Osteoblast (primary cell): Measurements from ENCODE around the gene GTF2IRD1. TPM values are rescaled to one million over a fixed set of nuclear protein-coding genes. Genes with fewer than 3 reads are reported as not detected.

ENCODE experiments used
- DNase-seq: peaks from one replicate; pipeline ENCODE4 v3.0.0; 2011; ENCODE audit warnings: low spot score, mixed read lengths; ENCODE audit not compliant: insufficient read length; ENCODE audit errors: missing footprints
- H2AFZ ChIP-seq: 2 replicates; pipeline ENCODE4 v1.6.0; 2011; ENCODE audit warnings: mild to moderate bottlenecking, low read length
- H3K27ac ChIP-seq: 2 replicates; pipeline ENCODE4 v1.5.1; 2011; ENCODE audit warnings: mild to moderate bottlenecking, low read depth, low read length, moderate library complexity
- H3K27me3 ChIP-seq: 2 replicates; pipeline ENCODE4 v1.6.0; 2012; ENCODE audit warnings: mild to moderate bottlenecking, control low read depth, inconsistent platforms, low read length, moderate library complexity; ENCODE audit not compliant: insufficient read depth
- H3K36me3 ChIP-seq: 2 replicates; pipeline ENCODE4 v1.5.1; 2011; ENCODE audit warnings: mild to moderate bottlenecking, low read length, control low read depth, moderate library complexity; ENCODE audit not compliant: insufficient read depth
- H3K4me1 ChIP-seq: 2 replicates; pipeline ENCODE4 v1.5.1; 2011; ENCODE audit warnings: mild to moderate bottlenecking, low read length, control low read depth, moderate library complexity; ENCODE audit not compliant: insufficient read depth
- H3K4me2 ChIP-seq: 2 replicates; pipeline ENCODE4 v1.6.0; 2011; ENCODE audit warnings: mild to moderate bottlenecking, low read length; ENCODE audit not compliant: insufficient read depth
- H3K4me3 ChIP-seq: fragments of 200-600 bp; sonication (generic); 3 replicates; pipeline ENCODE4 v1.5.1; 2012; ENCODE audit warnings: mild to moderate bottlenecking, low read length, inconsistent platforms; ENCODE audit not compliant: insufficient read depth
- H3K79me2 ChIP-seq: 2 replicates; pipeline ENCODE4 v1.6.0; 2012; ENCODE audit warnings: mild to moderate bottlenecking, low read length, control low read depth, inconsistent platforms; ENCODE audit not compliant: insufficient read depth
- H3K9me3 ChIP-seq: 2 replicates; pipeline ENCODE4 v1.5.1; 2011; ENCODE audit warnings: low read depth, low read length, control low read depth
- H4K20me1 ChIP-seq: 2 replicates; pipeline ENCODE4 v1.6.0; 2012; ENCODE audit warnings: mild to moderate bottlenecking, low read length, control low read depth; ENCODE audit not compliant: insufficient read depth
- total RNA-seq: library from RNA; depleted of rRNA; stranded (reverse); fragments of >200 nt; gene quantifications from 2 replicates; pipeline ENCODE4 v1.2.3, GENCODE V29; 2012
- TF ChIP-seq, protein P1 (sequence below): IDR thresholded peaks from 2 replicates; pipeline ENCODE4 v1.5.1; 2011; ENCODE audit warnings: mild to moderate bottlenecking, low read depth, low read length, moderate library complexity; ENCODE audit errors: extremely low read depth

Gene GTF2IRD1
- total RNA-seq, 1 donor: 15.9 TPM

DNA sequence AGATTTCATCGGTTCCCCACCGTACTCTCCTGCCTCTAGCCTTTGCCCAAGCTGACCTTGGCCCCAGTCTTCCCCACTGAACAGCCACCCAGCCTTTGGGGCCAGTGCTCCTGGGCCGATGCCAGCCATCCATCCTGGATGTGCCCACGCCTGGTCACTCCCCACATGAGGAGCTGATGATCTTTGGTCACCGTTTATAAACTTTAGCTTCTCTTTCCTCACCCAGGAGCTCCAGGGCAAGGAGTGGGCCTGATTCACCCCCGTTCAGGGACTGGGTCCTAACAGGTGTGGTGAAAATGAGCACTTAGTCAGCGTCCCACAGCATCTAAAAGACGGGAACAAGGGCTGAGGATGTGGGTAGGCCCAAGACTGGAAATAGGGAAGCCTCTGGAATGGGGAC is 22.9 kb downstream of the GTF2IRD1 start:
- DNase-seq: no peak
- H2AFZ ChIP-seq: no peak overlapping the region
- H3K4me2 ChIP-seq: no peak overlapping the region
- H3K4me1 ChIP-seq: peaks cover 51% of the 10 kb centered on the region
- TF ChIP-seq, protein P1, sequence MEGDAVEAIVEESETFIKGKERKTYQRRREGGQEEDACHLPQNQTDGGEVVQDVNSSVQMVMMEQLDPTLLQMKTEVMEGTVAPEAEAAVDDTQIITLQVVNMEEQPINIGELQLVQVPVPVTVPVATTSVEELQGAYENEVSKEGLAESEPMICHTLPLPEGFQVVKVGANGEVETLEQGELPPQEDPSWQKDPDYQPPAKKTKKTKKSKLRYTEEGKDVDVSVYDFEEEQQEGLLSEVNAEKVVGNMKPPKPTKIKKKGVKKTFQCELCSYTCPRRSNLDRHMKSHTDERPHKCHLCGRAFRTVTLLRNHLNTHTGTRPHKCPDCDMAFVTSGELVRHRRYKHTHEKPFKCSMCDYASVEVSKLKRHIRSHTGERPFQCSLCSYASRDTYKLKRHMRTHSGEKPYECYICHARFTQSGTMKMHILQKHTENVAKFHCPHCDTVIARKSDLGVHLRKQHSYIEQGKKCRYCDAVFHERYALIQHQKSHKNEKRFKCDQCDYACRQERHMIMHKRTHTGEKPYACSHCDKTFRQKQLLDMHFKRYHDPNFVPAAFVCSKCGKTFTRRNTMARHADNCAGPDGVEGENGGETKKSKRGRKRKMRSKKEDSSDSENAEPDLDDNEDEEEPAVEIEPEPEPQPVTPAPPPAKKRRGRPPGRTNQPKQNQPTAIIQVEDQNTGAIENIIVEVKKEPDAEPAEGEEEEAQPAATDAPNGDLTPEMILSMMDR: no peak
- H3K79me2 ChIP-seq: peaks cover 59% of the 10 kb centered on the region
- H3K9me3 ChIP-seq: no peaks in the 10 kb centered on the region
- no peaks in the 10 kb centered on the region for H3K27me3 ChIP-seq
- H4K20me1 ChIP-seq: no peaks in the 10 kb centered on the region
- H3K27ac ChIP-seq: peak overlapping the region; percentile 99
- H3K36me3 ChIP-seq: peaks cover 6% of the 10 kb centered on the region
- H3K4me3 ChIP-seq: no peak overlapping the region

DNA sequence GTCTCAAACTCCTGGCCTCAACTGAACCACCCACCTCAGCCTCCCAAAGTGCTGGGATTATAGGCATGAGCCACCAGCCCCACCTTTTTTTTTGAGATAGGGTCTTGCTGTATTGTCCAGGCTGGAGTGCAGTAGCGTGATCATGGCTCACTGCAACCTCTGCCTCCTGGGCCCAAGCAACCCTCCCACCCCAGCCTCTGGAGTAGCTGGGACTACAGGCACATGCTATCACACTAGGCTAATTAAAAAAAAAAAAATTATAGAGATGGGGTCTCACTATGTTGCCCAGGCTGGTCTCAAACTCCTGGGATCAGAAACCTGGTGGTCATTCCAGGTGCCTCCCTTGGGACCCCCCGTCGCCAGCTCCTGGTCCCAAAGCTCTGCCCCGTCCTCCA is 25.0 kb downstream of the GTF2IRD1 start:
- no peaks in the 10 kb centered on the region for H3K27me3 ChIP-seq
- DNase-seq: no peak
- H3K36me3 ChIP-seq: no peaks in the 10 kb centered on the region
- no peaks in the 10 kb centered on the region for H3K9me3 ChIP-seq
- H3K4me2 ChIP-seq: peak overlapping the region; percentile 40
- H3K79me2 ChIP-seq: peaks cover 45% of the 10 kb centered on the region
- peak overlapping the region; percentile 99 for H3K27ac ChIP-seq
- no peak overlapping the region for H2AFZ ChIP-seq
- no peaks in the 10 kb centered on the region for H4K20me1 ChIP-seq
- H3K4me1 ChIP-seq: peaks cover 71% of the 10 kb centered on the region
- no peak overlapping the region for H3K4me3 ChIP-seq
- TF ChIP-seq, protein P1: no peak

DNA sequence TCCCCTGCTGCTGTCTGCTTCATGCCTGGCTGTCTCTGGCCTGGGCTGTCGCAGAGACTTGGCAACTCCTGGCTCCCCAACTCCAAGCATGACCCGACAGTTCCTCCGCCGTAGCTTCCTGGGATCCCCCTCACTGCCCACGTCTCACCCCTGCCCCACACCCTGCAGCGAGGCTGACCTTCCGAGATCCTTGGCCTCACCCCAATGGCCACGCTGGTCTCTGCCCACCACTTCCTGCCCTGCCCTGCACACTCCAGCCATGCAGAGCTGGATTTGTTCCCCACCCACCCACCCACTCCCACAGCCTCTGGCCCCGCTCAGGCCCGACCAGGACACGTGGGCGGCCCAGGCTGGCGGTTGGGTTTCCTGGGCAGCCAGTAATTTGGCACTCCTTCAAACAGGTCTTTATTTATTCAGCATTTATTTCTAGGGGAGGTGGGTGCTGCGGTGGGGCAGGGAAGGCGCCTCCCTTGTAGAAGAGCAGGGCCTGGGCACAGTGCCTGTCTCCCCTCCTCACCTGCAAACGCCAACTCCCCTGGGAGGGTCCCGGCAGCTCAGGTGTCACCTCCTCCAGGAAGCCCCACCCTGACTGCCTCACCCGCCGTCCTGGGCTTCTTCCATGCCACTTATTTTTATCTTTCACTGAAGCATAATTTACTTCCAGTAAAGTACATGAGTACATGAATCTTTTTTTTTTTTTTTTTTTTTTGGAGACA is 25.5 kb downstream of the GTF2IRD1 start:
- H3K4me1 ChIP-seq: peaks cover 74% of the 10 kb centered on the region
- H3K27me3 ChIP-seq: no peaks in the 10 kb centered on the region
- no peaks in the 10 kb centered on the region for H3K36me3 ChIP-seq
- H3K4me3 ChIP-seq: peak overlapping the region; percentile 63
- H3K9me3 ChIP-seq: no peaks in the 10 kb centered on the region
- no peak overlapping the region for H2AFZ ChIP-seq
- DNase-seq: peak; percentile 88
- TF ChIP-seq, protein P1: no peak
- no peaks in the 10 kb centered on the region for H4K20me1 ChIP-seq
- H3K4me2 ChIP-seq: peak overlapping the region; percentile 79
- H3K79me2 ChIP-seq: peaks cover 41% of the 10 kb centered on the region
- H3K27ac ChIP-seq: peak overlapping the region; percentile 99

DNA sequence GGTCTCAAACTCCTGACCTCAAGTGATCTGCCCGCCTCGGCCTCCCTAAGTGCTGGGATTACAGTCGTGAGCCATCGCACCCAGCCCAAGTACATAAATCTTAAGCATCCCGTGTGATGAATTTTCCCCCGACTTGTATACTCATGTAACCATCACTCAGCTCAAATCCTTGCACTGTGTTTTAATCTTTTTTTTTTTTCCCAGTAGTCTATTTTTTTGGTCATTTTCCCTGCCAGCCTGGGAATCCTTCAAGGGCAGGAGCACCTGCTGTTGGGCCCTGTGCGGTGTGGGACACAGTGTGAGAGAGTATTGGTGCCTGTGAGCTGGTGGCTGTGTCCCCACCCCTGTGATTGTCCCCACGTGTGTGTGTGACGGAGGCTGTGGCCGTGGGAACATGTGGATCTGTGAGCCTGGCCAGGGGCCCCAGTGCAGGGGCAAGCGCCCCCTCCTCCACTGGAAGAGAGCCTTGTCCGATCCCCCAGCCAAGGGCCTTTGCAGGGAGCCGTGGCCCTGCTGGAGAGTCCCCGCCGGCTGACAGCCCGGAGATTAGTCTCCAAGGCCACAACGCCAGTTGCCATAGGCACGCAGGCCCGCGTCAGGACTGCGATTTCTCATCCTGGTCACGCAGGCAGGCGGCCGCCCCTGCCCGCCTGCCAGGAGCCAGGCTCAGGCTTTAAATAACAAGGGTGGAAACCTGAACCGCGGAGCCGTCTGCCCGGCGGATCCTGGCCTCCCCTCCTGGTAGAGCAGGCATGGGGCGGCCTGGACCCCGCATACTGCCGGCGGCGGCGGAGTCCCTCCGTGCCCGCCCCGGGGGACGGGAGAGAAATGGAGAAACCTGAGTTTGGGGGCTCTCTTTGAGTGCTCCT is 26.5 kb downstream of the GTF2IRD1 start:
- Histone ChIP-seq H2AFZ (no peak overlapping the region), H3K4me2 (peak overlapping the region; percentile 79), H3K36me3 (no peaks in the 10 kb centered on the region), H3K27me3 (no peaks in the 10 kb centered on the region), H3K9me3 (no peaks in the 10 kb centered on the region), H4K20me1 (no peaks in the 10 kb centered on the region), H3K4me3 (peak overlapping the region; percentile 63), H3K4me1 (peaks cover 80% of the 10 kb centered on the region), H3K79me2 (peaks cover 39% of the 10 kb centered on the region), H3K27ac (peak overlapping the region; percentile 99)
- TF ChIP-seq, protein P1: no peak
- DNase-seq: peak; percentile 96
